SK-N-MC (cell line): ENCODE results near the gene GABRG3.

Experiments
- DNase-seq: peaks from one replicate; pipeline ENCODE4 v3.0.0-alpha.2; 2011; ENCODE audit warnings: low read depth, low spot score
- H3K27ac ChIP-seq: fragments of 200-600 bp; sonication (generic); 2 replicates; pipeline ENCODE4 v1.5.1; 2016; ENCODE audit warnings: mixed run types
- H3K36me3 ChIP-seq: fragments of 200-600 bp; sonication (generic); 2 replicates; pipeline ENCODE4 v1.6.1; 2017; ENCODE audit warnings: antibody characterized with exemption, low read length, mixed read lengths; ENCODE audit not compliant: insufficient read depth
- H3K4me3 ChIP-seq: fragments of 200-600 bp; sonication (generic); 2 replicates; pipeline ENCODE4 v1.5.1; 2016
- H3K9ac ChIP-seq: fragments of 200-600 bp; sonication (generic); 2 replicates; pipeline ENCODE4 v1.8.0; 2017; ENCODE audit warnings: mixed run types, mixed read lengths; ENCODE audit not compliant: insufficient read length
- H3K9me3 ChIP-seq: fragments of 200-600 bp; sonication (generic); 2 replicates; pipeline ENCODE4 v1.6.1; 2017; ENCODE audit warnings: low read depth, mild to moderate bottlenecking, antibody characterized with exemption, low read length, moderate library complexity, mixed read lengths
- EZH2 ChIP-seq: fragments of 200-600 bp; sonication (generic); IDR thresholded peaks from one replicate; pipeline ENCODE4 v1.6.1; 2017; ENCODE audit warnings: antibody characterized with exemption
- FOXP2 ChIP-seq: optimal IDR thresholded peaks from 2 replicates; pipeline ENCODE3; 2011; ENCODE audit warnings: mild to moderate bottlenecking, moderate library complexity; ENCODE audit not compliant: insufficient read depth; ENCODE audit errors: extremely low read length, control extremely low read depth
- POLR2AphosphoS5 ChIP-seq: IDR thresholded peaks from 2 replicates; pipeline ENCODE4 v1.6.1; 2012; ENCODE audit warnings: mild to moderate bottlenecking, low read depth, low read length, borderline replicate concordance

GABRG3 gene

DNA sequence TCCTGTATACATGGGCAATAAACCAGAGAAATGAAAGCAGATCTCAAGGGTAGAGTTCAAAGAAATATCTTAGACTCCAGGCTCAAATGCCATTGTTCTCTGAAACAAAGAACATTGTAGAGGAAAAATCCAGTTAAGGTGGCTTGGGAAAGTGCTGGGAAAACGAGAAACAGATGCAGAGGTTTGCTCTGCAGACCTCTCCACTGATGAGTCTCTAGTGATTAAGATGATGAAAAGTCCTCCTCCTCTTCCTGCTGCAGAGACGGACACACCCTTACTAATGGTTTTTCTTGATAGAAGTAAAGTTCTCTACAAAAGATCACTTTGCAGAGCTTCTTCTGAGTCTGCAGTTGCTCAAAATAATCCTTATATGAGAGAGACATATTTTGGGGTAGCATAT, 264.7 kb downstream of the GABRG3 start:
- Histone ChIP-seq H3K9ac (no peak overlapping the region), H3K9me3 (no peaks in the 10 kb centered on the region), H3K4me3 (no peak overlapping the region), H3K36me3 (no peaks in the 10 kb centered on the region), H3K27ac (no peak overlapping the region)
- no peak for TF ChIP-seq EZH2
- no peak for TF ChIP-seq FOXP2
- no peak for TF ChIP-seq POLR2AphosphoS5
- DNase-seq, result no peak

DNA sequence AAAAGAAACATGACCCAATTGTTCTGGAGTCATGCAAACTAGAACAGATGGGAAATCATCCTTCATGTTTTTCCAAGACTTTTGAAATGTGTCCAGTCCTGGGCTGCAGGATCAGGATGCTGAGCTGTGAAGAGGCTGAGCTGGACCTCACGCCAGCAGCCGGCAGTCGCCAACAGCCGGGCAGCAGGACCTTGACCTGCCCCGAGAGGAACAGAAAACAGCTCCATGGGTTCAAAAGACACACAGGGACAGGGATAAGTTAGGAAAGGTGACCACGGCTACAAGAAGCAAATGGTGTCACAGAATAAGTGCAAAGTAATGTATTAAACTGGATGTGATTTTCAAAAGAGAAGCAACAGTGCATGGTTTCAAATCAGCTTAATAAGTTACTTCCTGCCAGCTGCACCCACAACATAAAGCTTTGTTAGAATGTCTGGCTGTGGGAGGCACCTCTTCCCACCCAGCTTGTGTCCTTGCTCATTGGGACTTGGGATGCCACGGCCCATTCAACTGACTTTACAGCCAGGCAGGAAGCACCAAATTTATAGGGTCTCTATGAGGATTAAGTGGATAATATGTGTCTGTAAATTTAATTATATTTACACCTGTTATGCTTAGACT, 266.4 kb downstream of the GABRG3 start:
- no peaks in the 10 kb centered on the region for H3K9me3 ChIP-seq

DNA sequence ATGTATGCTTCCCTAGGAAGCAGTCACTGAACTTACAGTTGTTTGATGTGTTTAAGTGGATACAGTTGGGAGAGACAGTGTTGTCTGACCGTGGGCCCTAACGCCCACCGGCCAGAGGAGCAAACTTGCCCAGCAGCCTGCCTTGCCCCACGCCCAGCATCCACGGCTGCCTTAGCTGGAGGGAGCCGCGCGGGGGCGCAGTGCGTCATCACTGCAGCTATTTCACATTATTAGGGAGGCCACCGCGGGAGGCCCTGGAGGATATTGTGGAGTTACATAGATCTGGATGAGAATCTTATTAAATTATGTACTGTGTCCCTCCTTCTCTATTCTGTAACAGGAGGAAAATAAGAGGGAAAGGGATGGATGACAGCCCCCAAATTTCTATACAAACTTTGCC, 267.2 kb downstream of the GABRG3 start:
- no peak overlapping the region for H3K9ac ChIP-seq
- no peak overlapping the region for H3K27ac ChIP-seq
- H3K9me3 ChIP-seq, result no peaks in the 10 kb centered on the region
- DNase-seq, result no peak
- no peak overlapping the region for H3K4me3 ChIP-seq
- TF ChIP-seq EZH2 (no peak), FOXP2 (no peak), POLR2AphosphoS5 (no peak)
- H3K36me3 ChIP-seq, result no peaks in the 10 kb centered on the region

More for the DNA sequence above, 266.4 kb downstream of the GABRG3 start:
- no peak overlapping the region for H3K27ac ChIP-seq
- no peak overlapping the region for H3K9ac ChIP-seq
- no peaks in the 10 kb centered on the region for H3K36me3 ChIP-seq
- no peak overlapping the region for H3K4me3 ChIP-seq
- TF ChIP-seq POLR2AphosphoS5 (no peak), FOXP2 (no peak), EZH2 (no peak)
- no peak for DNase-seq

DNA sequence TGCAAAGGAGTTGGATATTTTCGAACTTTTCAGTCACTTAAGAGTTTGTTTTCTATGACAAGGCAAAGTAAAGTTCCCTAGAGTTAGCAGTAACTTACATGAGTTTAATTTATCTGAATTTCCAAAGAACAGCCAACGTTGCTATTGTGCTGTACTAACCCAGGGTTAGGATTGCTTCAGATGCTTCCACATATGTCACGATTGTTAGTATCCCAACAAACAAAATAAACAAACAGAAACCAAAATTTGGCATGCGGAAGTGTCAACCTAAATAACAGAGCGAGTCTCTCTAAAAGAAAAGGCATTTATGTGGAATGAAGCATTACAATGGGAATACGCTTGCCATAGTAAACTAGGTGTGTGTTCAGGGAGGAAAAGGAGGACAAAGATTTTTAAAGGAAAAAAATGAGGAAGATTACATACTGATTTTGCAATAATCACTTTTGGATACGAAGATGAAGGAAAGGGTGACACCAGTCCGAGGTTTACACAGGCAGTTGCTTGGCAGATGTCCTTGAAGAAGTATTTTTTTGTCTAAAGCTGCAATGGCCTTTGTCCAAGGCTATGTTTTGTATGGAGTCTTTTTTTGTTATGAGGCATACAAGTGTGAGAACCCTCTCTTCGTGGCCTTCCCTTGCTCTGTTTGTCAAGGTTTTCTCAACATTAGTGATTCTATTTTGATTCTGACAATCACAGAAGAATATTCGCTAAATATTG, 267.9 kb downstream of the GABRG3 start:
- H3K4me3 ChIP-seq, result no peak overlapping the region
- TF ChIP-seq EZH2, result no peak
- DNase-seq, result no peak
- no peak overlapping the region for H3K27ac ChIP-seq
- no peaks in the 10 kb centered on the region for H3K36me3 ChIP-seq
- H3K9me3 ChIP-seq, result no peaks in the 10 kb centered on the region
- no peak overlapping the region for H3K9ac ChIP-seq

DNA sequence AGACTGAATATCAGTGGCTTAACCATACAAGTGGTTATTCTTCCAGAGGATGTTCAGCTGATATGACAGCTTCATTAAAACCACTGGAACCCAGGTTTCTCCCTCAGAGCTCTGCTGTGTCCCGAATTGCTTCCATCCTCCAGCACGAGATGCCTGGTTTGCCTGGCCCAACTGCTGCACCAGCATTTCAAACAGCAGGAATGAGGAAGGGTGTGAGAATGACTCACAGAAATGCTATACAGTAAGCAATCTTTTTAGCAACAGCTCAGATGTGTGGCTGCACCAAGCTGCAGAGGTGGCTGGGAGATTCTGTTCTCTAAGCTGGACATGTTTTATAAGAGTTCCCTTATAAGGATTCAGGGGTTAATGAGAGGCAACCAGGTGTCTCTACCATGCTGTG, 271.0 kb downstream of the GABRG3 start:
- no peaks in the 10 kb centered on the region for H3K9me3 ChIP-seq
- H3K9ac ChIP-seq, result no peak overlapping the region
- TF ChIP-seq POLR2AphosphoS5, result no peak
- no peak for TF ChIP-seq EZH2
- no peak for TF ChIP-seq FOXP2
- no peak overlapping the region for H3K4me3 ChIP-seq
- no peak overlapping the region for H3K27ac ChIP-seq
- DNase-seq, result no peak
- H3K36me3 ChIP-seq, result no peaks in the 10 kb centered on the region

DNA sequence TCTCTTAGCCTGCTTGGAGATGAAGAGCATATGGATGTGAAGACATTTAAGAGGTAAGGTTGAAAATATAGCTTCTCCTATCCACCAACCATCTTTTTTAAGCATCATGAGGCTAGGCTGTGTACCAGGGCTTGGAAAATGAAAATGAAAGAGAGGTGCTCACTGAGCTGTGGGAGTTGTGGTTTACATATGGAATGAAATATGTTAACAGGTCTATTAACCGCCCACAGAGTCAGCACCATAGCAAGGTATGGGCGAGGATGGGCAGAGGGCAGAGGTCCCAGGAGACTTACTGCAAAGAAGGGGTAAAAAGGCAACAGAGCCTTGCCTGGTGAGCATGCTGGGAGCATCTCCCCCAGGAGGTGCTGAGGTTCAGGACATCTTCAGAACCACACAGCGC, 273.1 kb downstream of the GABRG3 start:
- Histone ChIP-seq H3K36me3 (no peaks in the 10 kb centered on the region), H3K9me3 (no peaks in the 10 kb centered on the region), H3K4me3 (no peak overlapping the region), H3K27ac (no peak overlapping the region), H3K9ac (no peak overlapping the region)
- TF ChIP-seq EZH2 (no peak), POLR2AphosphoS5 (no peak), FOXP2 (no peak)
- no peak for DNase-seq

DNA sequence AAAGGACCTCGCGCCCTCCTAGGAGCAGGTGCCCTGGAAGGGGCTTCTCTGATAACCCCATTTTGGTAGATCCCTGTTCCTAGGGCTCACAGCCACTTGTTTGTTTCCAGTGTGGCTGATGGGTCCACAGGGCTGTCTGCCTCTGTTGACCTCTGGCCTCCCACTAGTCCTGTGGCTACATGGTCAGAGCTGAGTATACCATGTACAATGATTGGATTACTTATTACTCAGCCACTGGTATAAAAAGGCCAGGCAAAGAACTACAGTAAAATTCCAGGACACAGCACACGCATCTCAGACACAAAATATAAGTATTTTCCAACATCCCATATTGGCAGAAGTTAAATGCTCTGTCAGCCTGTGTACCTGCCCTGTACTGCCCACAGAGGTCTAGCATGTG, 277.3 kb downstream of the GABRG3 start:
- H3K27ac ChIP-seq, result no peak overlapping the region
- H3K9ac ChIP-seq, result no peak overlapping the region
- no peak for TF ChIP-seq EZH2
- TF ChIP-seq POLR2AphosphoS5, result no peak
- TF ChIP-seq FOXP2, result no peak
- no peaks in the 10 kb centered on the region for H3K9me3 ChIP-seq
- H3K4me3 ChIP-seq, result no peak overlapping the region
- no peaks in the 10 kb centered on the region for H3K36me3 ChIP-seq
- no peak for DNase-seq

DNA sequence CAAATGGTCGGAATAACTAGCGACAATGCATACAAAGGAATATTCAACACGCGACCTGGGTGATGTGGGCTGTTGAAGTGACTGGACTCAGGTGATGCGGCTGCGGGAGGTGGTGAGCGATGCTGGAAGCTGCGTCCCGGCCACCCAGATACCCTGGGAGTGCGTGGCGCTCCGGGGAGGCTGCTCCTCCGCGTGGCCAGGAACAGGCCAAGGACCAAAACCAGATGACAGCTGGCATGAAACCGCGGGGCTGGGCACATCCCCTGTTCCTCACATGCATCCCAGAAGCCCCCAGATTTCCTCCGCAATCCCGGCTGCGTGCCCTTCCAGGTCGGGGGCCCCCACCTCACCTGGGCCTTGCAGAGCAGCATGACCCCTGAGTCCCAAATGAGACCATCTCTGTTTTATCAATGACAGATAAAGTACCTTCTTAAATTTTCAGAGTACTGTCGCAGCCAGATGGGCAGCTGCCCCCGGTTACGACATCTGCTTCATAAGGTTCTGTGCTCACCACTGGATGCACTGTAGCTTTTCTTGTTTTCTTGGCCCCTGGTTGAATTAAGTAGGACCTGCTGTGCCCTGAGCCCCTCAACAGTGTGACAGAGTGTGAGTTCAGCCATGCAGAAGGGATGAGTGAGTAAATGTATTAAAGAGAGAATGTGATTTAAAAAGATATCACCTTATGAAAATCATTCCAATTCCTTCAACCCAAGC, 278.2 kb downstream of the GABRG3 start:
- H3K9me3 ChIP-seq, result no peaks in the 10 kb centered on the region
- DNase-seq, result no peak
- no peak for TF ChIP-seq EZH2
- no peak for TF ChIP-seq POLR2AphosphoS5
- TF ChIP-seq FOXP2, result no peak
- H3K36me3 ChIP-seq, result no peaks in the 10 kb centered on the region
- H3K4me3 ChIP-seq, result no peak overlapping the region
- no peak overlapping the region for H3K27ac ChIP-seq
- no peak overlapping the region for H3K9ac ChIP-seq

DNA sequence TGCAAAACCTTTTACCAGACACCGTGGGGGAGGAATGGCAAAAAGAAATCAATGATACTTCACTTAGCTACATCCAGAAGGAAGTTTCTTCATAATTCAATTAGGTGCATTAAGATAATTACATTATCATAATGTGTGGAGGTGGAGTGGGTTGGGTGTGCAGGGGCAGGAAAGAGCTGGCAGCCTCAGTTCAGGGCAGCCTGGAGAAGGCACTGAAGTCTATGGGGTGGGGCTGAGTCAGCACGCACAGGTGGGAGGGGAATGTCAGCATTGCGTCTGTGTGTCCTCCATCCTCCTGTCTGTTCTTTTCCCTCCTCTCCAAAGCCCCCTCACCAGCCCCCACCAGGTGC, 278.8 kb downstream of the GABRG3 start:
- TF ChIP-seq POLR2AphosphoS5 (no peak), EZH2 (no peak), FOXP2 (no peak)
- no peaks in the 10 kb centered on the region for H3K36me3 ChIP-seq
- no peak overlapping the region for H3K4me3 ChIP-seq
- H3K9me3 ChIP-seq, result no peaks in the 10 kb centered on the region
- DNase-seq, result no peak
- H3K27ac ChIP-seq, result no peak overlapping the region
- H3K9ac ChIP-seq, result no peak overlapping the region
